Common myeloid progenitor, CD34-positive (primary cell): Measurements from ENCODE around the gene KCNH5.
A peak's percentile ranks its signal among the peaks of the same experiment; 100 is the strongest.

Experiments
- CTCF ChIA-PET: fragments of 350-600 bp; sonication (Branson Sonifier 250); formaldehyde crosslinking; loops from one replicate; lab custom pipeline; 2021; ENCODE audit warnings: antibody characterized with exemption; lab: Charles Lee
- POLR2A ChIA-PET: fragments of 350-600 bp; sonication (Branson Sonifier 250); formaldehyde crosslinking; loops from one replicate; lab custom pipeline; 2021; ENCODE audit warnings: antibody characterized with exemption; lab: Charles Lee
- DNase-seq, 3 donors: peaks; one replicate each; pipeline versions ENCODE4 v3.0.0 to v3.0.0-alpha.2; 2013
- H3K27ac ChIP-seq, 2 experiments: 1 replicate in 1 of 2; 2 replicates in 1 of 2; pipeline ENCODE4 v1.7.0; 2013; ENCODE audit warnings: inconsistent platforms in 2 of 2, low read length in 2 of 2, mild to moderate bottlenecking in 2 of 2, low read depth in 1 of 2, moderate library complexity in 1 of 2; ENCODE audit not compliant: severe bottlenecking in 2 of 2, insufficient read depth in 1 of 2, poor library complexity in 1 of 2
- H3K27me3 ChIP-seq, 5 experiments: replicated peaks in 2 of 5; 1 replicate in 3 of 5; 2 replicates in 2 of 5; pipeline versions ENCODE4 v1.6.1 to v1.7.0; 2013; ENCODE audit warnings: low read length in 4 of 5, mild to moderate bottlenecking in 2 of 5, moderate library complexity in 2 of 5, inconsistent platforms in 1 of 5; ENCODE audit not compliant: insufficient read depth in 5 of 5, control insufficient read depth in 4 of 5
- H3K36me3 ChIP-seq, 4 experiments: 1 replicate in 2 of 4; 2 replicates in 2 of 4; pipeline versions ENCODE4 v1.6.1 to v1.7.0; 2013; ENCODE audit warnings: low read length in 3 of 4, control low read depth in 1 of 4, mild to moderate bottlenecking in 1 of 4; ENCODE audit not compliant: control insufficient read depth in 4 of 4, insufficient read depth in 4 of 4
- H3K4me1 ChIP-seq, 4 experiments: 1 replicate in 3 of 4; 2 replicates in 1 of 4; pipeline versions ENCODE4 v1.6.1 to v1.7.1; 2013; ENCODE audit warnings: low read length in 3 of 4, mild to moderate bottlenecking in 3 of 4, control low read depth in 1 of 4, inconsistent platforms in 1 of 4, moderate library complexity in 1 of 4; ENCODE audit not compliant: control insufficient read depth in 4 of 4, insufficient read depth in 4 of 4; ENCODE audit errors: control extremely low read depth in 1 of 4
- H3K4me3 ChIP-seq, 7 experiments: 1 replicate in 4 of 7; 2 replicates in 3 of 7; pipeline versions ENCODE4 v1.5.1 to v1.7.0; 2013; ENCODE audit warnings: mild to moderate bottlenecking in 7 of 7, low read length in 6 of 7, moderate library complexity in 6 of 7, inconsistent platforms in 2 of 7, low read depth in 2 of 7, control low read depth in 1 of 7; ENCODE audit not compliant: insufficient read depth in 4 of 7, control insufficient read depth in 1 of 7; ENCODE audit errors: extremely low read depth in 1 of 7
- H3K9me3 ChIP-seq, 5 experiments: 1 replicate in 4 of 5; 2 replicates in 1 of 5; pipeline versions ENCODE4 v1.6.1 to v1.7.1; 2013; ENCODE audit warnings: low read length in 4 of 5, mild to moderate bottlenecking in 2 of 5, inconsistent platforms in 1 of 5, low read depth in 1 of 5, moderate library complexity in 1 of 5; ENCODE audit not compliant: control insufficient read depth in 4 of 5, insufficient read depth in 2 of 5; ENCODE audit errors: control extremely low read depth in 1 of 5
- WGBS: methylation state at CpG from one replicate; pipeline ENCODE4 v1.1.5; 2013; ENCODE audit not compliant: insufficient coverage; 5-methylcytosine and 5-hydroxymethylcytosine counted together

KCNH5 gene

GRCh38 chr14:63051992-63052391 lies 6.7 kb upstream of the KCNH5 start:
- no peak for DNase-seq
- Histone ChIP-seq H3K27ac (no peak overlapping the region), H3K36me3 (no peaks in the 10 kb centered on the region), H3K27me3 (peaks cover 0 to 27% (median 13%) of the 10 kb centered on the region in 5 experiments), H3K9me3 (no peaks in the 10 kb centered on the region), H3K4me3 (no peak overlapping the region), H3K4me1 (no peaks in the 10 kb centered on the region)
- WGBS, result 73% methylated on average over 4 of the region's 4 CpGs
- ChIA-PET CTCF (no interaction called here), POLR2A (no interaction called here)

GRCh38 chr14:63051301-63051700 lies 6.0 kb upstream of the KCNH5 start:
- CTCF ChIA-PET, result no interaction called here
- H3K27me3 ChIP-seq, result peaks cover 0 to 33% (median 18%) of the 10 kb centered on the region in 5 experiments
- no peak for DNase-seq
- H3K9me3 ChIP-seq, result no peaks in the 10 kb centered on the region
- H3K27ac ChIP-seq, result no peak overlapping the region
- H3K36me3 ChIP-seq, result no peaks in the 10 kb centered on the region
- H3K4me3 ChIP-seq, result no peak overlapping the region
- H3K4me1 ChIP-seq, result peaks cover 0 to under 1% (median 0%) of the 10 kb centered on the region in 4 experiments
- POLR2A ChIA-PET, result no interaction called here
- 89% methylated on average over 2 of the region's 2 CpGs for WGBS

- H3K36me3 ChIP-seq, result no peaks in the 10 kb centered on the region
- no peaks in the 10 kb centered on the region for H3K9me3 ChIP-seq
- H3K4me1 ChIP-seq, result peaks cover 0 to 6% (median 2%) of the 10 kb centered on the region in 4 experiments
- no peak for DNase-seq
- 94% methylated on average over 2 of the region's 2 CpGs for whole genome bisulfite sequencing
- H3K27me3 ChIP-seq, result peaks cover 0 to 40% (median 20%) of the 10 kb centered on the region in 5 experiments
- ChIA-PET POLR2A (no interaction called here), CTCF (no interaction called here)
- H3K27ac ChIP-seq, result no peak overlapping the region
- no peak overlapping the region for H3K4me3 ChIP-seq
Measured at GRCh38 chr14:63050694-63051093, 5.4 kb upstream of the KCNH5 start.

GRCh38 chr14:63046339-63047268 lies 1.3 kb upstream of the KCNH5 start:
- POLR2A ChIA-PET, result no interaction called here
- H3K9me3 ChIP-seq, result no peaks in the 10 kb centered on the region
- no peaks in the 10 kb centered on the region for H3K36me3 ChIP-seq
- peak overlapping the region in 4 of 7 experiments; percentile 8 to 48 (median 34) for H3K4me3 ChIP-seq
- 7% methylated on average over 10 of the region's 23 CpGs for WGBS
- no peak for DNase-seq
- peaks cover 8 to 77% (median 34%) of the 10 kb centered on the region in 5 experiments for H3K27me3 ChIP-seq
- H3K4me1 ChIP-seq, result peaks cover 0 to 14% (median 4%) of the 10 kb centered on the region in 4 experiments
- CTCF ChIA-PET, result no interaction called here
- H3K27ac ChIP-seq, result no peak overlapping the region

- DNase-seq, result peak in 2 of 3 donors; percentile 9 to 15
- H3K27me3 ChIP-seq, result peaks cover 8 to 77% (median 34%) of the 10 kb centered on the region in 5 experiments
- H3K9me3 ChIP-seq, result no peaks in the 10 kb centered on the region
- WGBS, result under 1% methylated on average over 68 of the region's 70 CpGs
- ChIA-PET CTCF (no interaction called here), POLR2A (no interaction called here)
- peaks cover 0 to 14% (median 4%) of the 10 kb centered on the region in 4 experiments for H3K4me1 ChIP-seq
- peak overlapping the region in 5 of 7 experiments; percentile 19 to 48 (median 39) for H3K4me3 ChIP-seq
- H3K27ac ChIP-seq, result no peak overlapping the region
- H3K36me3 ChIP-seq, result no peaks in the 10 kb centered on the region
Measured at GRCh38 chr14:63045612-63046320, 508 bp upstream of the KCNH5 start.

- peak in 2 of 3 donors; percentile 4 to 5 for DNase-seq
- H3K36me3 ChIP-seq, result no peaks in the 10 kb centered on the region
- WGBS, result no CpG with 5 or more reads among the region's 3 CpGs
- H3K27me3 ChIP-seq, result peaks cover 5 to 35% (median 12%) of the 10 kb centered on the region in 5 experiments
- CTCF ChIA-PET, result no interaction called here
- H3K4me1 ChIP-seq, result no peaks in the 10 kb centered on the region
- no peaks in the 10 kb centered on the region for H3K9me3 ChIP-seq
- H3K27ac ChIP-seq, result no peak overlapping the region
- POLR2A ChIA-PET, result no interaction called here
- H3K4me3 ChIP-seq, result no peak overlapping the region
Measured at GRCh38 chr14:63039866-63040265, 5.4 kb downstream of the KCNH5 start.

GRCh38 chr14:63032641-63033040 lies 12.6 kb downstream of the KCNH5 start:
- Histone ChIP-seq H3K9me3 (no peaks in the 10 kb centered on the region), H3K36me3 (no peaks in the 10 kb centered on the region), H3K4me3 (no peak overlapping the region), H3K27ac (no peak overlapping the region), H3K4me1 (no peaks in the 10 kb centered on the region), H3K27me3 (peaks cover 0 to 6% (median 0%) of the 10 kb centered on the region in 5 experiments)
- DNase-seq, result no peak
- 95% methylated on average over 4 of the region's 4 CpGs for WGBS
- POLR2A ChIA-PET, result no interaction called here
- CTCF ChIA-PET, result no interaction called here
